Body of pancreas (tissue), 4 donors: ENCODE measurements around the gene METTL4.

Experiments
- CTCF ChIP-seq, 7 experiments: fragments of 450-650 bp in 4 of 7; fragments of 200-600 bp in 3 of 7; sonication (generic) in 3 of 7; IDR thresholded peaks; one replicate each; pipeline ENCODE4 v1.5.1; 2016 to 2019; ENCODE audit warnings: antibody characterized with exemption in 7 of 7
- POLR2A ChIP-seq, 3 donors: fragments of 450-650 bp; IDR thresholded peaks; one replicate each; pipeline ENCODE4 v1.6.1; 2016; ENCODE audit warnings: antibody characterized with exemption in 3 of 3, mild to moderate bottlenecking in 2 of 3

- no peak for TF ChIP-seq CTCF (IDR thresholded peaks at IDR 0.05)
- no peak for TF ChIP-seq POLR2A (IDR thresholded peaks at IDR 0.05)
Measured at GRCh38 chr18:2536063-2536462, 35.2 kb downstream of the METTL4 start.
